Breast epithelium (tissue), 3 donors: Measurements from ENCODE around the gene ACACB.

ENCODE experiments used
- POLR2A ChIP-seq: fragments of 450-650 bp; IDR thresholded peaks from one replicate; pipeline ENCODE4 v1.6.1; 2016; ENCODE audit warnings: antibody characterized with exemption, mild to moderate bottlenecking, moderate library complexity
- TF ChIP-seq, protein P1 (sequence below), 3 donors: fragments of 450-650 bp; IDR thresholded peaks; one replicate each; pipeline ENCODE4 v1.5.1; 2016 to 2017; ENCODE audit warnings: antibody characterized with exemption in 3 of 3, mild to moderate bottlenecking in 3 of 3, moderate library complexity in 3 of 3

GRCh38 chr12:109289551-109289950 is 173.2 kb downstream of the ACACB start:
- TF ChIP-seq, protein P1, sequence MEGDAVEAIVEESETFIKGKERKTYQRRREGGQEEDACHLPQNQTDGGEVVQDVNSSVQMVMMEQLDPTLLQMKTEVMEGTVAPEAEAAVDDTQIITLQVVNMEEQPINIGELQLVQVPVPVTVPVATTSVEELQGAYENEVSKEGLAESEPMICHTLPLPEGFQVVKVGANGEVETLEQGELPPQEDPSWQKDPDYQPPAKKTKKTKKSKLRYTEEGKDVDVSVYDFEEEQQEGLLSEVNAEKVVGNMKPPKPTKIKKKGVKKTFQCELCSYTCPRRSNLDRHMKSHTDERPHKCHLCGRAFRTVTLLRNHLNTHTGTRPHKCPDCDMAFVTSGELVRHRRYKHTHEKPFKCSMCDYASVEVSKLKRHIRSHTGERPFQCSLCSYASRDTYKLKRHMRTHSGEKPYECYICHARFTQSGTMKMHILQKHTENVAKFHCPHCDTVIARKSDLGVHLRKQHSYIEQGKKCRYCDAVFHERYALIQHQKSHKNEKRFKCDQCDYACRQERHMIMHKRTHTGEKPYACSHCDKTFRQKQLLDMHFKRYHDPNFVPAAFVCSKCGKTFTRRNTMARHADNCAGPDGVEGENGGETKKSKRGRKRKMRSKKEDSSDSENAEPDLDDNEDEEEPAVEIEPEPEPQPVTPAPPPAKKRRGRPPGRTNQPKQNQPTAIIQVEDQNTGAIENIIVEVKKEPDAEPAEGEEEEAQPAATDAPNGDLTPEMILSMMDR (IDR thresholded peaks at IDR 0.05): no peak
- TF ChIP-seq POLR2A: no peak
